Neutrophil (primary cell): ENCODE data around the gene B3GLCT.

ENCODE experiments used
- H3K27ac ChIP-seq: fragments of 200-600 bp; sonication (generic); 2 replicates; pipeline ENCODE4 v1.5.1; 2016; ENCODE audit warnings: mild to moderate bottlenecking, moderate library complexity
- H3K27me3 ChIP-seq: fragments of 200-600 bp; sonication (generic); 2 replicates; pipeline ENCODE4 v1.6.0; 2016; ENCODE audit warnings: mild to moderate bottlenecking
- H3K36me3 ChIP-seq: fragments of 200-600 bp; sonication (generic); 2 replicates; pipeline ENCODE4 v1.5.1; 2017
- H3K4me1 ChIP-seq, 2 experiments: fragments of 200-600 bp in 1 of 2; sonication (generic) in 1 of 2; 1 replicate in 1 of 2; 2 replicates in 1 of 2; pipeline versions ENCODE4 v1.5.1 to v1.6.1; 2013 to 2016; ENCODE audit warnings: low read depth in 1 of 2, low read length in 1 of 2, mild to moderate bottlenecking in 1 of 2, moderate library complexity in 1 of 2; ENCODE audit not compliant: control insufficient read depth in 1 of 2, insufficient read depth in 1 of 2
- H3K4me3 ChIP-seq, 2 experiments: fragments of 200-600 bp in 1 of 2; sonication (generic) in 1 of 2; 1 replicate in 1 of 2; 2 replicates in 1 of 2; pipeline ENCODE4 v1.5.1; 2013 to 2016; ENCODE audit warnings: low read depth in 1 of 2, low read length in 1 of 2, mild to moderate bottlenecking in 1 of 2, moderate library complexity in 1 of 2
- H3K9me3 ChIP-seq: fragments of 200-600 bp; sonication (generic); 2 replicates; pipeline ENCODE4 v1.5.1; 2016
- TF ChIP-seq, protein P1 (sequence below): fragments of 200-600 bp; sonication (generic); IDR thresholded peaks from 2 replicates; pipeline ENCODE4 v1.5.1; 2016; ENCODE audit warnings: antibody characterized with exemption

The B3GLCT gene

DNA sequence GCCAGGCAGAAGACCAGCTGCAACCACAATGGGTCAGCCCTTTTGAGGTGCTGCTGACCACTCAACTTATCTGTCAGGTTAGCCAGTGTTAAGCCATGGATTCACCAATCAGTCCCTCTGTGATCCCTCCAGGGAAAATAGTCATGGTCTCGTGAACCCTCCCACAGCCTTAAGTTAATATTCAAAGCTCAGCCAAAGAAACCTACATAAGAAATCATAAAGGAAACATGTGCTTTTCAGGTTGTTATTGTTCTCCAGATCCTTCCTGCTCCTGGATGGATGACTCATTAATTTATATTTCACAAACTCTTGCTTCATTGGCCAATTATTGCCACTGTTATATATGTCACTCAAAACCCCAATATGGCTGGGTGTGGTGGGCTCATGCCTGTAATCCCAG, 161.9 kb downstream of the B3GLCT start:
- TF ChIP-seq, protein P1, sequence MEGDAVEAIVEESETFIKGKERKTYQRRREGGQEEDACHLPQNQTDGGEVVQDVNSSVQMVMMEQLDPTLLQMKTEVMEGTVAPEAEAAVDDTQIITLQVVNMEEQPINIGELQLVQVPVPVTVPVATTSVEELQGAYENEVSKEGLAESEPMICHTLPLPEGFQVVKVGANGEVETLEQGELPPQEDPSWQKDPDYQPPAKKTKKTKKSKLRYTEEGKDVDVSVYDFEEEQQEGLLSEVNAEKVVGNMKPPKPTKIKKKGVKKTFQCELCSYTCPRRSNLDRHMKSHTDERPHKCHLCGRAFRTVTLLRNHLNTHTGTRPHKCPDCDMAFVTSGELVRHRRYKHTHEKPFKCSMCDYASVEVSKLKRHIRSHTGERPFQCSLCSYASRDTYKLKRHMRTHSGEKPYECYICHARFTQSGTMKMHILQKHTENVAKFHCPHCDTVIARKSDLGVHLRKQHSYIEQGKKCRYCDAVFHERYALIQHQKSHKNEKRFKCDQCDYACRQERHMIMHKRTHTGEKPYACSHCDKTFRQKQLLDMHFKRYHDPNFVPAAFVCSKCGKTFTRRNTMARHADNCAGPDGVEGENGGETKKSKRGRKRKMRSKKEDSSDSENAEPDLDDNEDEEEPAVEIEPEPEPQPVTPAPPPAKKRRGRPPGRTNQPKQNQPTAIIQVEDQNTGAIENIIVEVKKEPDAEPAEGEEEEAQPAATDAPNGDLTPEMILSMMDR = no peak
- H3K36me3 ChIP-seq = no peaks in the 10 kb centered on the region

DNA sequence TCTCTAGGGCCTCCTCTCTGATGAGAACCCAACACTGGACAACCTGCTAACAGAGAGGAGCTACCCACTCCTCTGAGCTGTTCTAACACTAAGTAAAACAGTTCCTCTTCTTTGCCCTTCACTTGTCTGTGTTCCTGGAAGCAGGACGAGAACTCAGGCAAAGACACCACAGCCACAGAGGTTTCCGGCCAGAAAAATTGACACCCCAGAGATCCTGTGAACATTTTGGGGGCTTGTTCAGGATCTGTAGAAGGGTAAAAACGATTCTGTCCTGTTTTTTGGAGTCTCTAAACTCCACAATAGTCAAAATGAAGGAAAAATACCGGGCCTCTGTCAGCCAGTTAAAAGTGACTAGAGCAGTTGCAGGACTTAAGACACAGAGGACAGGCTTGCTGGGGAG, 165.9 kb downstream of the B3GLCT start:
- H3K4me1 ChIP-seq = no peaks in the 10 kb centered on the region
- TF ChIP-seq, protein P1 = no peak

More for the DNA sequence above, 161.9 kb downstream of the B3GLCT start:
- Histone ChIP-seq H3K4me3 (no peak overlapping the region), H3K27ac (no peak overlapping the region), H3K27me3 (no peaks in the 10 kb centered on the region), H3K9me3 (no peaks in the 10 kb centered on the region), H3K4me1 (no peaks in the 10 kb centered on the region)

DNA sequence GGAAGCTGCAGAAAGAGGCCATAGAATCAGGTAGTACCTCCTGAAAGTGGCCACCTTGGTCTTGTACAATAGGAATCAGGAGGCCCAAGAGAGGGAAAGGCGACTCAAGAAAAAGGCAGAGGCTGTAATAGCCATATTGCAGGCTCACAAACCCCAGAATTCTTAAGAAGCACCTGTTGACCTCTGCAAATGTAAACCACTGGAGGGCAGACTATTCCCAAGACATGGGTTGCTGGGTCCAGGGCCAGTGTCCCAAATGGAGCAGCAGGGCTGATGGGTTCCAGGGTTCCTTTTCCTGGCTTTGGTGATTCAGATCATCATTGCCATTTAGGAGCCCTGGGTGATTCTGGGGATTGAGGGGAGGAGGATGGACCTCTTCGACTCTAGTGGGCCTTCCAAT, 167.6 kb downstream of the B3GLCT start:
- no peaks in the 10 kb centered on the region for H3K4me1 ChIP-seq
- H3K4me3 ChIP-seq = no peak overlapping the region
- no peaks in the 10 kb centered on the region for H3K36me3 ChIP-seq

More for the DNA sequence above, 165.9 kb downstream of the B3GLCT start:
- no peaks in the 10 kb centered on the region for H3K36me3 ChIP-seq
- H3K27me3 ChIP-seq = no peaks in the 10 kb centered on the region
- H3K27ac ChIP-seq = no peak overlapping the region
- H3K9me3 ChIP-seq = no peaks in the 10 kb centered on the region
- no peak overlapping the region for H3K4me3 ChIP-seq

DNA sequence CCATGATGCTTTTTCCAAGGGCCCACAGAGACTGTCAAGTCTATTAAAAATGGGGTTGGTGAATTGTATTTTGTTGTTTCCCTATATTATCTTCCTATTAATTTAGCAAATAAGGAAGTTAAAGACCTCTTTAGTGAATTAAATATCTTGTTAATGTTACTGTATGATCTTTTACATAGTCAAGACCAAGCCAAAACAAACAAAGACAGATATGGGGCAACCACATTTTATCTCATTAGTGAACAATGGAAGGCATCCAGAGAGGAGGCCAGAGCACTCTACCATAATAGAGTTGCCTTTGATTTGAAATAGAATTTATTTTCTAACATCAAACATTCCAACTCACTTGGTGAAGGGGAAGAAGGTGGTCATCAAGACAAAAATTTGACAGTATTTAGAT, 169.4 kb downstream of the B3GLCT start:
- H3K27ac ChIP-seq = no peak overlapping the region
- TF ChIP-seq, protein P1 = no peak
- H3K4me1 ChIP-seq = no peaks in the 10 kb centered on the region
- H3K4me3 ChIP-seq = no peak overlapping the region
- no peaks in the 10 kb centered on the region for H3K27me3 ChIP-seq
- H3K36me3 ChIP-seq = no peaks in the 10 kb centered on the region
- no peaks in the 10 kb centered on the region for H3K9me3 ChIP-seq

More for the DNA sequence above, 167.6 kb downstream of the B3GLCT start:
- Histone ChIP-seq H3K27ac (no peak overlapping the region), H3K9me3 (no peaks in the 10 kb centered on the region), H3K27me3 (no peaks in the 10 kb centered on the region)
- TF ChIP-seq, protein P1 = no peak

DNA sequence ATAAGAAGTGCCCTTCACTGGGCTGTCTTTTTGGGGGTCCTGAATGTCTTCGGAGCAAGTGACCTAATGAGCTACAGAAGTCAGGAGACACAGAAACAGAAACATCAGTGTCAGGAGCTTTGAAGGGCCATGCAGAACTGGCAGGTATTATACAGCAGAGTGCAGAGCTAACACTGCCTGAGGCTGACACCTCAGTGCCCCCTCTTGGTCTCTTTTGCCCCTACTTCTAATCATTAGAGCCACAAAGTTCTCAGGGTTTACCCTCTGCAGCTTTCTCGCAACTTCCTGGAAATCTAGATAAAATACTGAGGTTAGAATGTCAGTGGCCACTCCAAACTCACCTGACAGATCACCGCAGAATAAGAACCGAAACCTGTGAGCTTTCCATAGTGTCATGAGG, 172.7 kb downstream of the B3GLCT start:
- Histone ChIP-seq H3K4me1 (no peaks in the 10 kb centered on the region), H3K27ac (no peak overlapping the region), H3K4me3 (no peak overlapping the region), H3K36me3 (no peaks in the 10 kb centered on the region), H3K9me3 (no peaks in the 10 kb centered on the region), H3K27me3 (no peaks in the 10 kb centered on the region)
- TF ChIP-seq, protein P1 = no peak

DNA sequence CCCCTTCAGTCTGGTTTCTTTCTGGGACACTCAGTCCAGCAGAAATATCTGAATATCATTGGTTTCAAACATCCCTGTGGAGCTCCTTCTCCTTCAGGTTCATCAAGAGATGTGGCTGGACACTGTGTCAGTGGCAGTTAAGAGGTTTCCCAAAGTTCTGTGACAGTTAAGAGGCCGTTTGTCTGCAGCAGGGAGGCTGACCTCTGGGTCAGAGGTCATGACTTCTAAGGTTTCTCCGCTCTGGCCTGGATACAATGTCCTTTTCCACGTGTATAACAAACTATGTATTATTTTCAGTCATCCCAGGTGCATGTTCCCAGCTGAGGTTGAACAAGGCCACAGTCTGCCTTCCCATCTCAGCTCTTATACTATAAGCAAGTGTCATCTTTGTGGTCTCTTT, 174.9 kb downstream of the B3GLCT start:
- Histone ChIP-seq H3K27me3 (no peaks in the 10 kb centered on the region), H3K9me3 (no peaks in the 10 kb centered on the region), H3K36me3 (no peaks in the 10 kb centered on the region), H3K4me3 (no peak overlapping the region), H3K4me1 (no peaks in the 10 kb centered on the region), H3K27ac (no peak overlapping the region)
- TF ChIP-seq, protein P1 = no peak
